ENCODE data around the gene RAP1B. TPM values are rescaled to one million over a fixed set of nuclear protein-coding genes. Genes with fewer than 3 reads are reported as not detected.

The RAP1B gene
- total RNA-seq, 1 donor from 2014 or later = 259 TPM

GRCh38 chr12:68699486-68699885 lies 88.8 kb downstream of the RAP1B start:
- DNase-seq (ENCODE audit: low read depth) = no peak

Other genes with a start within 250 kb of the RAP1B start
- gene NUP107, start 76.1 kb downstream of the RAP1B start, total RNA-seq = 46.8 and 90.3 TPM in 2 replicates
- 4.5 and 7.0 TPM in 2 replicates for gene SLC35E3, start 135.3 kb downstream of the RAP1B start, total RNA-seq
- 207 and 400 TPM in 2 replicates for gene MDM2, start 197.3 kb downstream of the RAP1B start, total RNA-seq

Data from renal cortical epithelial cell (primary cell).